LHCN-M2 (cell line): ENCODE measurements around the gene NPAS3. TPM values are rescaled to one million over a fixed set of nuclear protein-coding genes. Genes with fewer than 3 reads are reported as not detected.
A peak's percentile ranks its signal among the peaks of the same experiment; 100 is the strongest.

ENCODE experiments used
- DNase-seq: peaks from one replicate; pipeline ENCODE4 v3.0.0-alpha.2; 2012; ENCODE audit warnings: low read depth
- total RNA-seq: library from RNA; depleted of rRNA; stranded (reverse); fragments of >200 nt; gene quantifications from 2 replicates; pipeline ENCODE4 v1.2.3, GENCODE V29; 2014

Gene NPAS3
- total RNA-seq, 1 experiment from 2014 or later = not detected

- DNase-seq = no peak
Observed at GRCh38 chr14:33467971-33468370, 529.3 kb downstream of the NPAS3 start.

GRCh38 chr14:33469898-33470297, 531.2 kb downstream of the NPAS3 start:
- DNase-seq = no peak

GRCh38 chr14:33471776-33472175, 533.1 kb downstream of the NPAS3 start:
- DNase-seq = no peak

- DNase-seq = peak; percentile 21
Observed at GRCh38 chr14:33475623-33476022, 536.9 kb downstream of the NPAS3 start.

- DNase-seq = no peak
Observed at GRCh38 chr14:33477797-33478196, 539.1 kb downstream of the NPAS3 start.

GRCh38 chr14:33480071-33480886, 541.6 kb downstream of the NPAS3 start:
- no peak for DNase-seq

GRCh38 chr14:33480887-33481184, 542.2 kb downstream of the NPAS3 start:
- DNase-seq = no peak

GRCh38 chr14:33483110-33483509, 544.4 kb downstream of the NPAS3 start:
- no peak for DNase-seq

- no peak for DNase-seq
Observed at GRCh38 chr14:33483541-33483940, 544.9 kb downstream of the NPAS3 start.

GRCh38 chr14:33484264-33484663, 545.6 kb downstream of the NPAS3 start:
- DNase-seq = no peak

GRCh38 chr14:33486332-33486890, 547.7 kb downstream of the NPAS3 start:
- DNase-seq = no peak

- DNase-seq = no peak
Observed at GRCh38 chr14:33488582-33488981, 549.9 kb downstream of the NPAS3 start.

- no peak for DNase-seq
Observed at GRCh38 chr14:33490555-33490954, 551.9 kb downstream of the NPAS3 start.

GRCh38 chr14:33491112-33491511, 552.4 kb downstream of the NPAS3 start:
- no peak for DNase-seq

GRCh38 chr14:33492491-33492890, 553.8 kb downstream of the NPAS3 start:
- no peak for DNase-seq

GRCh38 chr14:33493266-33493665, 554.6 kb downstream of the NPAS3 start:
- no peak for DNase-seq

GRCh38 chr14:33493990-33494389, 555.3 kb downstream of the NPAS3 start:
- DNase-seq = no peak

- no peak for DNase-seq
Observed at GRCh38 chr14:33499687-33500086, 561.0 kb downstream of the NPAS3 start.

GRCh38 chr14:33504246-33505099, 565.8 kb downstream of the NPAS3 start:
- DNase-seq = no peak

GRCh38 chr14:33505266-33505962, 566.7 kb downstream of the NPAS3 start:
- no peak for DNase-seq

- no peak for DNase-seq
Observed at GRCh38 chr14:33505963-33506329, 567.3 kb downstream of the NPAS3 start.
